ENCODE results near the gene AREG. TPM values are rescaled to one million over a fixed set of nuclear protein-coding genes. Genes with fewer than 3 reads are reported as not detected.

Gene AREG
- total and polyA plus RNA-seq, 3 donors from 2014 or later, result 13.0 to 16.4 (median 14.2) TPM

DNA sequence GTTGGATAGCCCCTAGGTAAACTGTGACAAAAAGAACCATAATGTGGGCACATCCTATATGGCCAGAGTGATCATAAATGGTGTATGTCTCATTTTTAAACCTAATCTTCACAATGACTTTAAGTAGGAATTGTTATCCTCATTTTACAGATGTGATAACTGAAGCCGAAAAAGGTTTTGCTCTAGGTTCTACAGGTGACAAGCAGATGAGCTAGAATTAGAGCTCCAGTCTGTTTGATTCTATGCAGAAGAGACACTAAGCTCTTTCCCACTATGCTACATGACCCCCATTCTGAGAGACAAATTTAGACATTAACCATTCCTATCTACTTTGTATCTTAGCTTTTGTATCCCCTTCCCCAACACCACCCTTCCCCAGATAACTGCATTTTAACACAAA lies 2.0 kb downstream of the AREG start:
- no peaks in the 10 kb centered on the region for H3K9me3 ChIP-seq
- DNase-seq, result no peak
- TF ChIP-seq CTCF (IDR thresholded peaks at IDR 0.05) (no peak), POLR2A (IDR thresholded peaks at IDR 0.05) (no peak)
- H3K4me3 ChIP-seq, result no peak overlapping the region
- no peak overlapping the region for H3K27ac ChIP-seq
- no peaks in the 10 kb centered on the region for H3K27me3 ChIP-seq
- no peaks in the 10 kb centered on the region for H3K4me1 ChIP-seq
- 93 to 95% methylated on average over 1 of the region's 1 CpG for WGBS, 2 donors
- no peaks in the 10 kb centered on the region for H3K36me3 ChIP-seq (ENCODE audit: low read depth, missing control alignments)
- intact Hi-C loops (cut with DNase I; ENCODE audit: low total_unique reads), result no loop called here

- no peak overlapping the region for H3K27ac ChIP-seq
- WGBS, 2 donors, result 91 to 96% methylated on average over 5 of the region's 5 CpGs
- no peaks in the 10 kb centered on the region for H3K4me1 ChIP-seq
- no peaks in the 10 kb centered on the region for H3K9me3 ChIP-seq
- H3K36me3 ChIP-seq (ENCODE audit: low read depth, missing control alignments), result no peaks in the 10 kb centered on the region
- no peak overlapping the region for H3K4me3 ChIP-seq
- no peaks in the 10 kb centered on the region for H3K27me3 ChIP-seq
- DNase-seq, result no peak
- intact Hi-C loops (cut with DNase I; ENCODE audit: low total_unique reads), result no loop called here
- TF ChIP-seq CTCF (IDR thresholded peaks at IDR 0.05) (no peak), POLR2A (IDR thresholded peaks at IDR 0.05) (no peak)
Observed at GRCh38 chr4:74447636-74448233, 2.8 kb downstream of the AREG start.

DNA sequence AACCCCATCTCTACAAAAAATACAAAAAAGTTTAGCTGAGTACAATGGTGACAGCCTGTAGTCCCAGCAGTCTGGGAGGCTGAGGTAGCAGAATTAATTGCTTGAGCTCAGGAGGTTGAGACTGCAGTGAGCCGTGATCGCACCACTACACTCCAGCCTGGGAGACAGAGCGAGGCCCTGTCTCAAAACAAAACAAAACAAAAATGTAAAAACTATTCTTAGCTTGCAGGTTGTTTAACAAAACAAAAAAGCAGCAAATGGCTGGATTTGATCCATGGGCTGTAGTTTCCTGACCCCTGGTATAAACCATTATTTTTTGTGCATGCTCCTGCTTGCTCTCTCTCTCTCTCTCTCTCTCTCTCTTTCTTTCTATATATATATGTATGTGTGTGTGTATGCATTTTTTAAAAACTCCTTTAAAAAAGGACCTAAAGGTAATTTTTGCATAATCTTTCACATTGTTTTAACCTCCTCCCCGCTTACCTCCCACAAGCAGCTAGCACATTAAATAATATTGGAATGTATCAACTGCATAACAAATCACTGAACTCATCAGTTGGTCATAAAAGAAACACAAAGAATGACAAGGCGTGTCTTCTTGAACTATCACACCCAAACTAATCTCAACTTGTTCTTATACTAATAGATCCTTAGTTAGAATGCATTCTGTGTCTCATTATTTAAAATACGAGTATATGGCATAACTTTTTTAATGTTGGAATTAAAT lies 4.8 kb downstream of the AREG start:
- TF ChIP-seq POLR2A (IDR thresholded peaks at IDR 0.05), result no peak
- no peak for TF ChIP-seq CTCF (IDR thresholded peaks at IDR 0.05)
- no peaks in the 10 kb centered on the region for H3K9me3 ChIP-seq
- 88 to 91% methylated on average over 6 of the region's 6 CpGs for WGBS, 2 donors

GRCh38 chr4:74450298-74450683 lies 5.4 kb downstream of the AREG start:
- 81 to 91% methylated on average over 4 of the region's 4 CpGs for WGBS, 2 donors
- no peaks in the 10 kb centered on the region for H3K27me3 ChIP-seq
- H3K27ac ChIP-seq, result no peak overlapping the region
- no peaks in the 10 kb centered on the region for H3K36me3 ChIP-seq (ENCODE audit: low read depth, missing control alignments)
- H3K9me3 ChIP-seq, result no peaks in the 10 kb centered on the region
- TF ChIP-seq CTCF (IDR thresholded peaks at IDR 0.05) (no peak), POLR2A (IDR thresholded peaks at IDR 0.05) (no peak)
- no peak overlapping the region for H3K4me3 ChIP-seq
- no peaks in the 10 kb centered on the region for H3K4me1 ChIP-seq
- intact Hi-C loops (cut with DNase I; ENCODE audit: low total_unique reads), result no loop called here
- no peak for DNase-seq

More for the DNA sequence above, 4.8 kb downstream of the AREG start:
- intact Hi-C loops (cut with DNase I; ENCODE audit: low total_unique reads), result no loop called here
- H3K27me3 ChIP-seq, result no peaks in the 10 kb centered on the region
- no peak overlapping the region for H3K4me3 ChIP-seq
- DNase-seq, result no peak
- H3K36me3 ChIP-seq (ENCODE audit: low read depth, missing control alignments), result no peaks in the 10 kb centered on the region
- no peak overlapping the region for H3K27ac ChIP-seq
- H3K4me1 ChIP-seq, result no peaks in the 10 kb centered on the region
